ENCODE data around the gene TMEM51.
"Not testable (repeated sequence)": the region's sequence is repeated elsewhere in the genome, so short reads cannot be mapped to it uniquely, and the experiment has no call there.

The TMEM51 gene

GRCh38 chr1:15155888-15156741 is 2.6 kb downstream of the TMEM51 start:
- DNase-seq: no peak

GRCh38 chr1:15156807-15157380 is 3.3 kb downstream of the TMEM51 start:
- DNase-seq: no peak

DNA sequence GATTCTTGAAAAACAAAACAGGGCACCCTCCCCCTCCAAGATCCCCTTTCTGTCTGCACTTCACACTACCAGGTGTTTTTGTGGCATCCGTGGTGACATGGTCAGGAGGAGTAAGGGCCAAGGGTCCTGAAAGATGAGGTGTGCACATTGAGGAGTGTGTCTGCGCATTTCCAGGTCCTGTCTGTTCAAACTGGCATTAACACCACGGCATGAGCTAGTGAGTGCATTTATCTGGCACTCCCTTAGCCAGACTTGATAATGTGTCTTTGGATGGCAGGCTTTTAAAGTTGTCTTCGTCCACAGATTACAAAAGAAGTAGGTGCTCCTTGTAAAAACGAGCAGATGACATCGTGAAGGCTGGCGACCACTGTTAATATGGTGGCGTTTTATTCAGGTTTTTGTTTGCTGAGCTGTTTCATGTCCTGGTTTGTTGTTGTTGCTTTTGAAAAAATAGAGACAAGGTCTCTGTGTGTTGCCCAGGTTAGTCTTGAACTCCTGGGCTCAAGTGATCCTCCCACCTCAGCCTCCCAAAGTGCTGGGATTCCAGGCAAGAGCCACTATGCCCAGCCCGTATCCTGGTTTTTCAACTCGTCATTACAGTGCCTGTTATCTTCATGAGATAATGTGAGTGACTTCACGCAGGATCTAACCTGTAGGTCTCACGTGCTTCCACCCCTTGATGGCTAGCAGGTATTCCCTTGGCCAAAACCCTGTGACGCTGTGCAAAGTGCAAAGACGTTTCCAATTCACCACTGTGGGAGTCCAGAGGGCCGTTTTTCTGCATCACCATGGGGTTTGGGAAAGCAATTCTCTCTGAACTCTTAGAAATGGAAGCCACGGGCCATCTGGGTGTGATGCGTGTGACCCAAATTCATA is 4.2 kb downstream of the TMEM51 start:
- DNase-seq: no peak

DNA sequence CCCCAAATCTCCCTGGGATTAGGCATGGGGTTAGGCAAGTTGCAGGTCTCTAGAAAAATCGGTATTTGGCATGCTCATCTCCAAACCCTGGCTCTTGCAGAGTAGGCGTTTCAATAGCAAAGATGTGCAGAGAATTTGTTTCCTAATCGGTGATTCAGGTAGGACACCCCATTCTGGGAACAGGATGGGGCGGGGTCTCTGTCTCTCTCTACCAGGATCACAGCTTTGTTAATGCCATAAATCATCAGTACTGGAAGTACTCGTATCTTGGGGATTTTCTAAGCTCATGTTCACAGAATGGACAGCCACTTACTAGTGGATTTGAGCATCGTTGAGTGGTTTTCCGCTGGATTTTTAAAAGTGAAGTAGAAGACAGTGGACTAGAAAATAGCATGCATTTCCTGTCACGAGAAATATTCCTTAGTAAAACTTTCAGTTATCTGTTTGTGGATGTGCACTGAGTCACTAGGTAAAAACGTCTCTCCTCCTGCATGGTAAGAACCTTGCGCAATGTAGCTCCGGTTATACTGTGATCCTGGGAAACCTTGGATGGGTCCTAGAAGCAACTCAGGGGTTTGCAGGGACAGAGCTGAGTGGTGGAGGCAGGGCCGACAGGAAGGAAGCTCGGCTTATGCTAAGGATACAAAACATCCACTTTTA is 5.1 kb downstream of the TMEM51 start:
- DNase-seq: no peak

DNA sequence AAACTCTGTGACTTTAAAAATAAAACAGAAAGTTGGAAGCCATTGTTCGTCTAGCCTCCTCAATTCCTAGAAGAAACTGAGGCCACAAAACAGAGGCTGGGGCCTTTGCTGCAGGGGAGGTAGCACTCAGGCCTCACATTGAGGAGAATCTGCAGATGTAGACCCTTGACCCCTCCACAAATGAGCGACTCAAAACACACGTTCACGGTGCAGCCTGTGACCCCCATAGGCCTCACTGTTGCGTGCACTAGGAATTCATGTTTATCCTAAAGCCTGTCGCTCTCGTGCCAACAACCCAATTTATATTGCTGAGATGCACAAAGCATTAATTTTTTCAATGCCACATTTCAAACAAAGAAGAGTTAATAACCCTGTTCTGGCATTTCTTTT is 5.6 kb downstream of the TMEM51 start:
- no peak for DNase-seq

DNA sequence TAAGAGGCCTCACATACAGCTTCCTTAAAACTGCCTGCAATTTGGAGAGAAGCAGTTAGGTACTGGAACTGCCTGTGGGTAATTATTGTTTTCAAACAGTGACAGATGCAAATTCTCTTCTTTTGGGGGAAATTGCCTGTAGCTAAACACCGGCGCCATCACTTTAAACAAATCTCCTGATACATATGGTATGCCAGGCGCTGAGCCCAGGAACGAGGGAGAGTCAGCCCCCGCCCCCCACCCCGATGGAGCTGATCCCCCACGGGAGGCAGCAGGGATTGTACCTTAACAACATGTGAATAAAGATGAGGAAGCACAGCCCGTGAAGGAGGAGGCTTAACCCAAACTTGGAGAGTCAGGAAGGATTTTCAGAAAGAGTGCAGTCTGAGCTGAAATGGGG is 7.1 kb downstream of the TMEM51 start:
- no peak for DNase-seq

- no peak for DNase-seq
These were observed 13.8 kb downstream of the TMEM51 start for GRCh38 chr1:15167386-15167785.

- DNase-seq: no peak
These were observed 14.9 kb downstream of the TMEM51 start for GRCh38 chr1:15168479-15168878.

GRCh38 chr1:15170071-15170470 is 16.5 kb downstream of the TMEM51 start:
- DNase-seq: no peak

- no peak for DNase-seq
These were observed 17.8 kb downstream of the TMEM51 start for GRCh38 chr1:15171271-15171908.

- DNase-seq: no peak
These were observed 19.1 kb downstream of the TMEM51 start for GRCh38 chr1:15172405-15173259.

GRCh38 chr1:15173863-15174614 is 20.5 kb downstream of the TMEM51 start:
- DNase-seq: no peak

- DNase-seq: no peak
These were observed 21.1 kb downstream of the TMEM51 start for GRCh38 chr1:15174615-15174983.

- DNase-seq: not testable (repeated sequence)
These were observed 22.0 kb downstream of the TMEM51 start for GRCh38 chr1:15175324-15176094.

GRCh38 chr1:15176120-15176519 is 22.6 kb downstream of the TMEM51 start:
- DNase-seq: no peak

GRCh38 chr1:15176898-15177665 is 23.5 kb downstream of the TMEM51 start:
- no peak for DNase-seq

DNA sequence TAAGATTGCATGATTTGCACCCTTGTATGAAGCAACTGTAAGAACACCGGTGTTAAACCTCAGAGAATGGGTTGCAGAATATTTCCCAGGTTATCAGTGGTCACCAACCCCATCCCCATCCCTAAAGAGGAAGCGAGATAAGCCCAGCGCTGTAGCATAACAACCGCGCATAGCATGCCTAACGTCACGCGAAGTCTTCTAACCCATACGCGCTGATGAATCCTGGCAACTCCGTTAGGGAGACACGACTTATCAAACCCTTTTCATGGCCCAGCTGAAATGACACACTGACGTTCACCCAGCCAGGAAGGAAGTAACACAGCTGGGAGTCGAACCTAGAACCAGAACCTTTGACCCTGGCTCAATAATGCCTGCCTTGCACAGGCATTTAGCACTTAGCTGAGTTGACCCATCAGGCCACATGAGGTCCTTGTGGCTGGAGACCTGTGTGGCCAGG is 24.2 kb downstream of the TMEM51 start:
- DNase-seq: no peak

DNA sequence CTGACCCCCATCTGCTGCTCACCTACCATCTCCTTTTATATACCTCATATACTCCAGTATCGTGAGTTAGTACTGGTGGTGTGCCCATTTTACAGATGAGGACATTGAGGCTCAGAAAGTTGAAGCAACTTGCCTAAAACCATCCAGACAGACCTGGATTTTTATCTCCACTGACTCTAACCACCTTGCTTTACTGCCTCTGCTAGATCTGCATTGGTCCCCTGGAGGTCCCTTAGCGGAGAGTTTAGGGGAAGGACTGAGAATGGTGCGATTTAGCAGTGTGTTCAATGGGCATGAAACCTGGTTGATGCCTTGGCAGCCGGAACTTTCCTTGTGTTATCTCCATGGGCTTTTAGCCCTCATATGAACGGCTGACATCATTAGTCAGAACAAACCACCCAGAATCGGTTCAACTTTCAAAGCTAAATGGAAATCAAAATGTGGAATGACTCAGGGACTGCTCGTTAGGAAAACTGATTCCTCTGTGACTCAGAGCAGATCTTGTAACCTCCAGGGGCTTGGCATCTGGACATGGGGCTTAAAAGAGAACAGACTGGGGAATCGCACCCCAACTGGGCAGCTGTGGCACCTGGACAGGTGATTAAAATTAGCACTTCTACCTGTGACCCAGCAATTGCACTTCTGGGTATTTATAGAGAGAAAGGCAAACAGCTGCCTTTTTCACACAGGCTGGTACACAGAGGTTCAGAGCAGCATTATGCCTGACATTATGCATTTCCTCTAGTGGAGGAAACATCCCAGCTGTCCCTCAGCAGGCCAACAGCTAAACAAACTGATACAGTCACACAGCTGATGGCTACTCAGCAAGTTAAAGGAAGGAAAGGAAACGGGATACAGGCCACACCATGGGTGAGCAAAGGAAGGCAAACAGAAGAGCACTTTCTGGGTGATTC is 25.3 kb downstream of the TMEM51 start:
- DNase-seq: peak; percentile 62
